H1 (cell line): Measurements from ENCODE around the gene FOXK1.

Experiments
- CEBPB ChIP-seq: IDR thresholded peaks from 2 replicates; pipeline ENCODE4 v1.6.1; 2012; ENCODE audit warnings: low read depth, low read length
- CREB1 ChIP-seq: IDR thresholded peaks from 2 replicates; pipeline ENCODE4 v1.6.1; 2012; ENCODE audit warnings: inconsistent platforms
- EP300 ChIP-seq, 2 experiments: IDR thresholded peaks; 1 replicate in 1 of 2; 2 replicates in 1 of 2; pipeline ENCODE4 v1.6.1; 2011 to 2012; ENCODE audit warnings: low read depth in 2 of 2, low read length in 2 of 2, mild to moderate bottlenecking in 2 of 2, borderline replicate concordance in 1 of 2, inconsistent platforms in 1 of 2, moderate library complexity in 1 of 2
- KDM1A ChIP-seq: fragments of 200-600, 300-600 bp; sonication (generic); IDR thresholded peaks from 2 replicates; pipeline ENCODE4 v1.7.1; 2016; ENCODE audit warnings: mild to moderate bottlenecking, low read length, borderline replicate concordance
- NANOG ChIP-seq: IDR thresholded peaks from 2 replicates; pipeline ENCODE4 v1.6.1; 2011; ENCODE audit warnings: low read length, low read depth, mild to moderate bottlenecking, inconsistent platforms; ENCODE audit not compliant: insufficient read depth, poor library complexity, severe bottlenecking
- PHF8 ChIP-seq: fragments of 200-600 bp; sonication (generic); conservative IDR thresholded peaks from 2 replicates; pipeline ENCODE4 v1.7.1; 2012; ENCODE audit warnings: low read depth, mild to moderate bottlenecking, inconsistent platforms, low read length, moderate library complexity
- POLR2A ChIP-seq, 2 experiments: IDR thresholded peaks; 1 replicate in 1 of 2; 2 replicates in 1 of 2; pipeline ENCODE4 v1.6.1; 2011; ENCODE audit warnings: low read depth in 2 of 2, low read length in 2 of 2, mild to moderate bottlenecking in 2 of 2; ENCODE audit errors: control extremely low read depth in 1 of 2
- SUZ12 ChIP-seq: fragments of 200-600 bp; sonication (generic); IDR thresholded peaks from 2 replicates; pipeline ENCODE4 v1.6.1; 2012; ENCODE audit warnings: mild to moderate bottlenecking, inconsistent platforms, low read length, moderate library complexity, mixed read lengths
- TAF1 ChIP-seq: IDR thresholded peaks from 2 replicates; pipeline ENCODE4 v1.6.1; 2011; ENCODE audit warnings: mild to moderate bottlenecking, low read depth, low read length
- TAF7 ChIP-seq: optimal IDR thresholded peaks from 2 replicates; pipeline ENCODE3; 2011; ENCODE audit warnings: low read depth, mild to moderate bottlenecking, inconsistent platforms, low read length, moderate library complexity, borderline replicate concordance
- TF ChIP-seq, protein P1 (sequence below): IDR thresholded peaks from 2 replicates; pipeline ENCODE4 v1.6.1; 2012; ENCODE audit warnings: low read length, inconsistent platforms
- TF ChIP-seq, protein P2 (sequence below): IDR thresholded peaks from 2 replicates; pipeline ENCODE4 v1.6.1; 2012; ENCODE audit warnings: inconsistent platforms
- TF ChIP-seq, protein P3 (sequence below): IDR thresholded peaks from 2 replicates; pipeline ENCODE4 v1.6.1; 2011; ENCODE audit warnings: low read length, improper control_type of control experiment
- TF ChIP-seq, protein P4 (sequence below), 3 experiments: IDR thresholded peaks; 1 replicate in 2 of 3; 2 replicates in 1 of 3; pipeline versions ENCODE4 v1.5.1 to v1.6.1; 2011; ENCODE audit warnings: low read length in 3 of 3, mild to moderate bottlenecking in 3 of 3, inconsistent platforms in 2 of 3, low read depth in 1 of 3, moderate library complexity in 1 of 3; ENCODE audit not compliant: insufficient read depth in 1 of 3; ENCODE audit errors: control extremely low read depth in 1 of 3

DNA sequence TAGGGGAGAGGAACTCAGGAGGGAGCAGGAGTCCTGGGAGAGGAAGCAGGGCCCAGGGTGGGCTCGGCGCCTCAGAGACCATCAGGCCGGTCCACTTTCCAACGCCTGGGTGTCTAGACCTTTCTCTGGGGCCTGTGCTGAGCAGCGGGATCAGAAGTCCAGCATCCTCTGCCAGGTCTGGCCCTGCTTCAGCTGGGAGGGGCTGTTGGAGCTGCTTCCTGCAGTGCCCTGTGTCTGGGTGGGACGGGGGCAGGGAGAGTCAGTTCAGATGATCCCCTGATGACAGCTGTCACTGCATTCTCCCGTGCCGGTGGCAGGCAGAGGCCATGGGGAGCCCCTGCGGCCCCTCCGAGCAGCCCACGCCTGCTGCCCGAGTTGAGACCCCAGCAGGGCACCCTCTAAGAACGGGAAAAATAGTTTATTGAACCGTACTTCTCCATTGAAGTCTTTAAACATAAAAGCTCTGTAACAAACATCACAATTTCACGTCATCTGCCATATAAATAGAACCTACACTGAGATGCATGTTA, 116.7 kb downstream of the FOXK1 start:
- TF ChIP-seq, protein P1, sequence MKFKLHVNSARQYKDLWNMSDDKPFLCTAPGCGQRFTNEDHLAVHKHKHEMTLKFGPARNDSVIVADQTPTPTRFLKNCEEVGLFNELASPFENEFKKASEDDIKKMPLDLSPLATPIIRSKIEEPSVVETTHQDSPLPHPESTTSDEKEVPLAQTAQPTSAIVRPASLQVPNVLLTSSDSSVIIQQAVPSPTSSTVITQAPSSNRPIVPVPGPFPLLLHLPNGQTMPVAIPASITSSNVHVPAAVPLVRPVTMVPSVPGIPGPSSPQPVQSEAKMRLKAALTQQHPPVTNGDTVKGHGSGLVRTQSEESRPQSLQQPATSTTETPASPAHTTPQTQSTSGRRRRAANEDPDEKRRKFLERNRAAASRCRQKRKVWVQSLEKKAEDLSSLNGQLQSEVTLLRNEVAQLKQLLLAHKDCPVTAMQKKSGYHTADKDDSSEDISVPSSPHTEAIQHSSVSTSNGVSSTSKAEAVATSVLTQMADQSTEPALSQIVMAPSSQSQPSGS, result no peak
- TF ChIP-seq, protein P2, sequence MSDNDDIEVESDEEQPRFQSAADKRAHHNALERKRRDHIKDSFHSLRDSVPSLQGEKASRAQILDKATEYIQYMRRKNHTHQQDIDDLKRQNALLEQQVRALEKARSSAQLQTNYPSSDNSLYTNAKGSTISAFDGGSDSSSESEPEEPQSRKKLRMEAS, result no peak
- TF ChIP-seq, protein P3, sequence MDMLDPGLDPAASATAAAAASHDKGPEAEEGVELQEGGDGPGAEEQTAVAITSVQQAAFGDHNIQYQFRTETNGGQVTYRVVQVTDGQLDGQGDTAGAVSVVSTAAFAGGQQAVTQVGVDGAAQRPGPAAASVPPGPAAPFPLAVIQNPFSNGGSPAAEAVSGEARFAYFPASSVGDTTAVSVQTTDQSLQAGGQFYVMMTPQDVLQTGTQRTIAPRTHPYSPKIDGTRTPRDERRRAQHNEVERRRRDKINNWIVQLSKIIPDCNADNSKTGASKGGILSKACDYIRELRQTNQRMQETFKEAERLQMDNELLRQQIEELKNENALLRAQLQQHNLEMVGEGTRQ, result no peak
- no peak for TF ChIP-seq NANOG
- no peak for TF ChIP-seq TAF7
- TF ChIP-seq, protein P4, sequence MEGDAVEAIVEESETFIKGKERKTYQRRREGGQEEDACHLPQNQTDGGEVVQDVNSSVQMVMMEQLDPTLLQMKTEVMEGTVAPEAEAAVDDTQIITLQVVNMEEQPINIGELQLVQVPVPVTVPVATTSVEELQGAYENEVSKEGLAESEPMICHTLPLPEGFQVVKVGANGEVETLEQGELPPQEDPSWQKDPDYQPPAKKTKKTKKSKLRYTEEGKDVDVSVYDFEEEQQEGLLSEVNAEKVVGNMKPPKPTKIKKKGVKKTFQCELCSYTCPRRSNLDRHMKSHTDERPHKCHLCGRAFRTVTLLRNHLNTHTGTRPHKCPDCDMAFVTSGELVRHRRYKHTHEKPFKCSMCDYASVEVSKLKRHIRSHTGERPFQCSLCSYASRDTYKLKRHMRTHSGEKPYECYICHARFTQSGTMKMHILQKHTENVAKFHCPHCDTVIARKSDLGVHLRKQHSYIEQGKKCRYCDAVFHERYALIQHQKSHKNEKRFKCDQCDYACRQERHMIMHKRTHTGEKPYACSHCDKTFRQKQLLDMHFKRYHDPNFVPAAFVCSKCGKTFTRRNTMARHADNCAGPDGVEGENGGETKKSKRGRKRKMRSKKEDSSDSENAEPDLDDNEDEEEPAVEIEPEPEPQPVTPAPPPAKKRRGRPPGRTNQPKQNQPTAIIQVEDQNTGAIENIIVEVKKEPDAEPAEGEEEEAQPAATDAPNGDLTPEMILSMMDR (IDR thresholded peaks at IDR 0.05; ENCODE audit: control extremely low read depth in 1 of 3, insufficient read depth in 1 of 3, low read depth in 1 of 3, low read length in 3 of 3), result no peak
- TF ChIP-seq SUZ12, result no peak
- TF ChIP-seq CREB1, result no peak
- TF ChIP-seq POLR2A (IDR thresholded peaks at IDR 0.05; ENCODE audit: control extremely low read depth in 1 of 2, low read depth in 2 of 2, low read length in 2 of 2), result no peak
- no peak for TF ChIP-seq KDM1A
- no peak for TF ChIP-seq EP300 (IDR thresholded peaks at IDR 0.05; ENCODE audit: borderline replicate concordance in 1 of 2, low read depth in 2 of 2, low read length in 2 of 2)
- no peak for TF ChIP-seq PHF8
- TF ChIP-seq TAF1, result no peak
- no peak for TF ChIP-seq CEBPB
